Epithelial cell of proximal tubule (primary cell): ENCODE results near the gene CIRBP. TPM values are rescaled to one million over a fixed set of nuclear protein-coding genes. Genes with fewer than 3 reads are reported as not detected.

ENCODE experiments used
- DNase-seq: peaks from one replicate; pipeline ENCODE4 v3.0.0-alpha.2; 2011; ENCODE audit warnings: low read depth
- H3K4me3 ChIP-seq: 2 replicates; pipeline ENCODE4 v1.5.1; 2011; ENCODE audit warnings: low read depth, mild to moderate bottlenecking, low read length
- total RNA-seq: library from RNA; depleted of rRNA; stranded (reverse); fragments of >200 nt; gene quantifications from 2 replicates; pipeline ENCODE4 v1.2.3, GENCODE V29; 2015
- TF ChIP-seq, protein P1 (sequence below): conservative IDR thresholded peaks from 2 replicates; pipeline ENCODE4 v1.5.1; 2012; ENCODE audit warnings: low read depth, mild to moderate bottlenecking, low read length

The CIRBP gene
- total RNA-seq, 1 donor from 2014 or later = 317 TPM

DNA sequence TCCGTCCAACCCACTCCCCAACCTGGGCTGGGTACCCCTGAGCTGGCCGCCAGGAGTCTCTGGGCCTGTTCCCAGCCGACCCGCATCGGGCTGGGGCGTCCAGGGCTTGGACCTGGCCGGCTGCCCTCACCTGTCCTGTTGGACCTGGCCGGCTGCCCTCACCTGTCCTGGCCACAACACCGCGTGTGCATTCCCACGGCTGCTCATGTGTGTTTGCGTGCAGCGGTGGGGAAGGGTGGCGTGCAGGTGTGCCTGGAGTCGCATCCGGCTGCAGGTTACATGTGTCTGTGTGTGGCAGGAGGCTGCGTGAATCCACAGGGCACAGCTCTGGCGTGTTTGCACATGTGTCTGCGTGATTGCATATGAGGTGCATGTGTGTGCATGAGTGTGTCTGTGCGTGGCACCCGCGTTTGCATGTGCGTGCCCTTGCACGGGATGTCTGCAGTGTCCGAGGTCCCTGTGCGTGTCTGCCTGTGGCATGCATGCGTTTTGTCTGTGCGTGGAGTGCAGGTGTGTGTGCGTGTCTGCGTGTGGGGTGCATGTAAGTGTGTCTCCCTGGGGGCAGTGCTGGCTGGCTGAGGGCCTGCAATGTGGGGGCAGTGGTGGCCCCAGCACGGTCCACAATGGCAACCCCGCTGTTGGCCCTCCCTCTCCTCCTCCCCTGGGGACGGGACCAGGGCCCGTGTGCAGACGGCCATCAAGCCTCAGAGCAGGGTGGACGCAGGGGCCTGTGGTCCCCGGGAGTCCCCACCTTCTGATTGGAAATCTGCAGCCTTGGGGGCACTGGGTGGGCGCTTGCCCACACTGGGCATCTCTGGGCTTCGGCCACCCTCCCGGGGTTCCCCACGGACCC, 19.9 kb downstream of the CIRBP start:
- TF ChIP-seq, protein P1, sequence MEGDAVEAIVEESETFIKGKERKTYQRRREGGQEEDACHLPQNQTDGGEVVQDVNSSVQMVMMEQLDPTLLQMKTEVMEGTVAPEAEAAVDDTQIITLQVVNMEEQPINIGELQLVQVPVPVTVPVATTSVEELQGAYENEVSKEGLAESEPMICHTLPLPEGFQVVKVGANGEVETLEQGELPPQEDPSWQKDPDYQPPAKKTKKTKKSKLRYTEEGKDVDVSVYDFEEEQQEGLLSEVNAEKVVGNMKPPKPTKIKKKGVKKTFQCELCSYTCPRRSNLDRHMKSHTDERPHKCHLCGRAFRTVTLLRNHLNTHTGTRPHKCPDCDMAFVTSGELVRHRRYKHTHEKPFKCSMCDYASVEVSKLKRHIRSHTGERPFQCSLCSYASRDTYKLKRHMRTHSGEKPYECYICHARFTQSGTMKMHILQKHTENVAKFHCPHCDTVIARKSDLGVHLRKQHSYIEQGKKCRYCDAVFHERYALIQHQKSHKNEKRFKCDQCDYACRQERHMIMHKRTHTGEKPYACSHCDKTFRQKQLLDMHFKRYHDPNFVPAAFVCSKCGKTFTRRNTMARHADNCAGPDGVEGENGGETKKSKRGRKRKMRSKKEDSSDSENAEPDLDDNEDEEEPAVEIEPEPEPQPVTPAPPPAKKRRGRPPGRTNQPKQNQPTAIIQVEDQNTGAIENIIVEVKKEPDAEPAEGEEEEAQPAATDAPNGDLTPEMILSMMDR = no peak
- no peak for DNase-seq

DNA sequence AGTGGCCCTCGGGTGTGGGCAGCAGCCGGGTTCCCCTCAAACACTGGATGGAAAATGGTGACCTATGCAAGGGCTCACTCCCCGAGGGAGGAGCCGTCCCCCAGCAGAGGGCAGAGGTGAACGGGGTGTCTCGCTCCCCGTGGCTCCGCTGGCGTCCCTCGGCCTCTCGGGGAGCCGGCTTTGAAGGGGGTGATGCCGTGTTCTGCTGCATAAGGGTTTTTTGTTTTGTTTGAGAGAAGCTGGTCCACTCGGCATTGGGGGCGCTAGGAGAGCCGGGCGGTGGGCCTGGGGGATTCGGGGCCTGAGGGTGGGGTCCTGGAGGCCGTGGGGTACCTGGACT, 20.5 kb downstream of the CIRBP start:
- no peak for DNase-seq
- no peak overlapping the region for H3K4me3 ChIP-seq
- TF ChIP-seq, protein P1 = no peak

More for the DNA sequence above, 19.9 kb downstream of the CIRBP start:
- H3K4me3 ChIP-seq = no peak overlapping the region

DNA sequence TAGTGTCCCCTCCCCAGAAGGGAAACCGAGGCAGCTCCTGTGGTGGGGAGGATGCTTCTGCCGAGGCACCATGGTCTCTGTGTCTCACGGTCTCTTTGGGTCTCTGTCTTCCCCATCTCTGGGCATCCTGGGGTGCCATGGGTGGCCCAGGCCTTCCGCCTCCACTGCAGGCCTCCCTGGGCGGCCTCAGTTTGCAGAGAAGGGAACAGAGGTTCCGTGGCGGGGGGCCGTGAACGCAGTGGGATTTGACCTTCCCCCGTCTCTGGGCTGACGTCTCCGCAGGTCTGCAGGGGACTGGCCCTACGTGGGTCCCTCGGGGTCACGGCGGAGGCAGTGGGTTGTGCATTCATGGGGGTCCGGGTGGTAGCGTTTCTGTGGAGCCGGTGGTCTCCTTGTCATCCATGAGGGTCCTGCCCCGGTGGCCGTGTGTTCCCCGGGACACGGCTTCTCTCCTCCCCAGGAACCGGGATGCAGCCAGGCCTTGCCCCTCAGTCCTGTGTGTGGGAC, 21.1 kb downstream of the CIRBP start:
- TF ChIP-seq, protein P1 = no peak
- no peak overlapping the region for H3K4me3 ChIP-seq
- no peak for DNase-seq

DNA sequence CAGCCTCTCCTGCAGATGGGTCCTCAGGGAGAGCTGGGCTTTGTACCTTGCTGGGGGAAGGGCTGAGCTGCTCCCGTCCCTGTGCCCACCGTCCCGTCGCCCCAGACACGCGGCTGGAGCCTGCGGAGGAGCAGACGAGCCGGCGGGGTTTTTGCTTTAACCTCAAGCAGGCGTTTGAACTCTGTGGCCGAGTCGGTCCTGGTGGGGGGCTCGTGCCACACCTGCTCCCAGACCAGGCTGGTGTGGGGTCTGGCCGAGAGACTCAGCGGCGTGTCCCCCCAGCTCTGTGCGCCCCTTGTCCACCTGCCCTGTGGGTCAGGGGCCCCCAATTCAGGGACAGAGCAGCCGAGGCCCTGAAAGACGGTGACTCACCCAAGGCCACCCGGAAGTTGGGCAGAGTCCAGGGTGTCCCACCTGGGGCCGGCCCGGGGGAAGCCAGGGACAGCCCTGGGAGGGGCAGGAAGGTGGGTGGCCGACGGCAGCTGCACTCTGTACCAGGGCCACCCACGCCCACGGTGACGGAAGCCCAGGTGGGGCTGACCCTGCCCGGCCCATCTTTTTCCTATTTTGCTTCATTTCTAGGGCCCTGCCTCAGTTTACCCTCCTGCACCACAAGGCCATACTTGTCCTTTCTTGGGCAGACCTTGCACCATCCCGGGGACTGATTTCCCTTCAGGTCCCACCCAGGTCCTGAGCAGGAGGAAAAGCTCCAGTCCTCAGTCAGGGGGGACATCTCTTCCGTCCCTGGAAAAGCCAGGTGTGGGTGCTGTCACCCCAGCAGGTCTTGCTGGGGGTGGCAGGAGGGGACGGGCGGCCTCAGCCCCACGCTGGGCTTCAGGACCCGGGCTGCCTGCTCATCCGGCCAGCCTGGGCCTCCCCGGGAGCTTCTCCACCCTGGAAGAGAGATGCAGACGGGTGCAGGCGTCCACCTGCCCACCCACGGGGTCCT, 21.8 kb downstream of the CIRBP start:
- TF ChIP-seq, protein P1 = no peak
- no peak overlapping the region for H3K4me3 ChIP-seq
- DNase-seq = no peak

DNA sequence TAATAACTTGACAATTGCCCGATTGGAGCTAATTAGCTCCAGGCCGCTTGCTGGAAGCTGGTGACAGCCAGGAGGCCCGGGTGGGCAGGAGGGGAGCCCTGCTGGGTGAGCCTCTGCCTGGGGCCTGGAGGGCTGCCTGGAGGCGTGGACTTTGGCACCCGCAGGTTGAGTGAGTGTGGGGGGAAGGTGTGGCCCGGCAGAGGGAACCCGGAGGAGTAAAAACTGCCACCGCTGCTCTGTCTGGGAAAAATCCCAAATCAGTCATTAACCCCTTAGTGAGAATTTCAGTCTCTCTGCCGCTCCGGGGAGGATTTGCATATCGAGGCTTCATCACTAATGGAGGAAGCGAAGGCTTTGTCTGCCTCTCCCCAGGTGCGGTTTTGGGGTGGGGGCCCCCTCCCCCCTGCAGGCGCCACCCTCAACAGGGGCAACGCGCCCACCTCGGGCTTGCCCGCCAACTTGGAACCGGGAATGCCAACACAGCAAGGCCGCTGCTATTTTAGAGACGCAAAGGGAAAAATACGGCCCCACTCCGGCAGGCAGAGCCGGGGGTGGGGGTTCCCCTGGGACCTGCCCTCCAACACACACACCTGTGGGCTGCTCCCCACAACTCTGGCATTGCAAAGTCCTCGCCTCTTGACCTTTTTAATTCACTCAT, 22.8 kb downstream of the CIRBP start:
- DNase-seq = no peak
- no peak overlapping the region for H3K4me3 ChIP-seq
- TF ChIP-seq, protein P1 = no peak

GRCh38 chr19:1292419-1293151, 23.5 kb downstream of the CIRBP start:
- no peak for DNase-seq
- no peak overlapping the region for H3K4me3 ChIP-seq
- TF ChIP-seq, protein P1 = no peak
